OCI-LY1 (cell line): ENCODE measurements around the gene CDH23.

Experiments used
- H2AFZ ChIP-seq: fragments of 200-600 bp; sonication (generic), shearing (Covaris generic); 2 replicates; pipeline ENCODE4 v1.6.0; 2014; ENCODE audit warnings: antibody characterized with exemption, mild to moderate bottlenecking, low read length
- H3F3A ChIP-seq: fragments of 200-600 bp; sonication (generic), shearing (Covaris generic); 2 replicates; pipeline ENCODE4 v1.6.0; 2014; ENCODE audit warnings: mild to moderate bottlenecking, antibody characterized with exemption, low read length, moderate library complexity; ENCODE audit not compliant: insufficient read depth
- H3K27ac ChIP-seq: fragments of 200-600 bp; sonication (generic); 2 replicates; pipeline ENCODE4 v1.5.1; 2014; ENCODE audit warnings: low read length, mixed run types, mild to moderate bottlenecking, low read depth; ENCODE audit not compliant: poor library complexity, severe bottlenecking
- H3K27me3 ChIP-seq: fragments of 200-600 bp; sonication (generic); 2 replicates; pipeline ENCODE4 v1.6.0; 2014; ENCODE audit warnings: antibody characterized with exemption, mild to moderate bottlenecking, low read length, moderate library complexity; ENCODE audit not compliant: insufficient read depth
- H3K36me3 ChIP-seq: fragments of 200-600 bp; sonication (generic); 2 replicates; pipeline ENCODE4 v1.6.1; 2014; ENCODE audit warnings: mild to moderate bottlenecking, antibody characterized with exemption, low read length, moderate library complexity, mixed read lengths; ENCODE audit not compliant: insufficient read depth
- H3K4me1 ChIP-seq: fragments of 200-600 bp; sonication (generic); 2 replicates; pipeline ENCODE4 v1.5.1; 2014; ENCODE audit warnings: mild to moderate bottlenecking, low read length, moderate library complexity; ENCODE audit not compliant: insufficient read depth, severe bottlenecking
- H3K4me2 ChIP-seq: fragments of 200-600 bp; sonication (generic), shearing (Covaris generic); 2 replicates; pipeline ENCODE4 v1.6.1; 2014; ENCODE audit warnings: low read length
- H3K4me3 ChIP-seq: fragments of 200-600 bp; sonication (generic); 2 replicates; pipeline ENCODE4 v1.5.1; 2014; ENCODE audit warnings: low read length, low read depth, mild to moderate bottlenecking, mixed read lengths; ENCODE audit not compliant: poor library complexity, severe bottlenecking
- H3K79me2 ChIP-seq: fragments of 200-600 bp; shearing (Covaris generic); 2 replicates; pipeline ENCODE4 v1.6.1; 2016; ENCODE audit warnings: mixed run types, low read length, mixed read lengths; ENCODE audit not compliant: insufficient read depth
- H3K9ac ChIP-seq: fragments of 200-600 bp; sonication (generic), shearing (Covaris generic); 2 replicates; pipeline ENCODE4 v1.6.1; 2014; ENCODE audit warnings: mild to moderate bottlenecking, low read length, mixed read lengths
- H3K9me2 ChIP-seq: fragments of 200-600 bp; sonication (generic), shearing (Covaris generic); 2 replicates; pipeline ENCODE4 v1.6.1; 2014; ENCODE audit warnings: low read depth, mild to moderate bottlenecking, low read length, mixed read lengths
- H3K9me3 ChIP-seq: fragments of 200-600 bp; shearing (Covaris generic); 2 replicates; pipeline ENCODE4 v1.6.1; 2014; ENCODE audit warnings: low read length, mixed read lengths
- H4K20me1 ChIP-seq: fragments of 200-600 bp; sonication (generic), shearing (Covaris generic); 2 replicates; pipeline ENCODE4 v1.6.0; 2016; ENCODE audit warnings: mild to moderate bottlenecking, low read length; ENCODE audit not compliant: insufficient read depth
- EZH2 ChIP-seq: fragments of 200-600 bp; sonication (generic), shearing (Covaris generic); IDR thresholded peaks from 2 replicates; pipeline ENCODE4 v1.8.0; 2017; ENCODE audit warnings: borderline replicate concordance, mixed run types, mild to moderate bottlenecking, antibody characterized with exemption, low read length, moderate library complexity, mixed read lengths
- TF ChIP-seq, protein P1 (sequence below): fragments of 200-600 bp; sonication (generic), shearing (Covaris generic); IDR thresholded peaks from 2 replicates; pipeline ENCODE4 v1.5.1; 2017; ENCODE audit warnings: mild to moderate bottlenecking, antibody characterized with exemption, low read length, moderate library complexity, mixed read lengths

CDH23 gene

GRCh38 chr10:71823356-71823755, 426.6 kb downstream of the CDH23 start:
- H3F3A ChIP-seq, result no peaks in the 10 kb centered on the region

GRCh38 chr10:71824333-71824732, 427.6 kb downstream of the CDH23 start:
- Histone ChIP-seq H3F3A (no peaks in the 10 kb centered on the region), H3K4me1 (no peaks in the 10 kb centered on the region), H3K79me2 (no peaks in the 10 kb centered on the region), H3K36me3 (peaks cover 94% of the 10 kb centered on the region), H3K4me3 (no peak overlapping the region), H3K27ac (no peak overlapping the region), H3K27me3 (no peaks in the 10 kb centered on the region), H3K4me2 (no peak overlapping the region), H4K20me1 (no peaks in the 10 kb centered on the region), H3K9me3 (no peaks in the 10 kb centered on the region), H3K9me2 (no peaks in the 10 kb centered on the region), H3K9ac (no peak overlapping the region), H2AFZ (no peak overlapping the region)
- no peak for TF ChIP-seq EZH2
- TF ChIP-seq, protein P1, sequence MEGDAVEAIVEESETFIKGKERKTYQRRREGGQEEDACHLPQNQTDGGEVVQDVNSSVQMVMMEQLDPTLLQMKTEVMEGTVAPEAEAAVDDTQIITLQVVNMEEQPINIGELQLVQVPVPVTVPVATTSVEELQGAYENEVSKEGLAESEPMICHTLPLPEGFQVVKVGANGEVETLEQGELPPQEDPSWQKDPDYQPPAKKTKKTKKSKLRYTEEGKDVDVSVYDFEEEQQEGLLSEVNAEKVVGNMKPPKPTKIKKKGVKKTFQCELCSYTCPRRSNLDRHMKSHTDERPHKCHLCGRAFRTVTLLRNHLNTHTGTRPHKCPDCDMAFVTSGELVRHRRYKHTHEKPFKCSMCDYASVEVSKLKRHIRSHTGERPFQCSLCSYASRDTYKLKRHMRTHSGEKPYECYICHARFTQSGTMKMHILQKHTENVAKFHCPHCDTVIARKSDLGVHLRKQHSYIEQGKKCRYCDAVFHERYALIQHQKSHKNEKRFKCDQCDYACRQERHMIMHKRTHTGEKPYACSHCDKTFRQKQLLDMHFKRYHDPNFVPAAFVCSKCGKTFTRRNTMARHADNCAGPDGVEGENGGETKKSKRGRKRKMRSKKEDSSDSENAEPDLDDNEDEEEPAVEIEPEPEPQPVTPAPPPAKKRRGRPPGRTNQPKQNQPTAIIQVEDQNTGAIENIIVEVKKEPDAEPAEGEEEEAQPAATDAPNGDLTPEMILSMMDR, result no peak

More at GRCh38 chr10:71823356-71823755, 426.6 kb downstream of the CDH23 start:
- no peak overlapping the region for H3K9ac ChIP-seq
- no peaks in the 10 kb centered on the region for H3K79me2 ChIP-seq
- no peak overlapping the region for H3K4me3 ChIP-seq
- no peaks in the 10 kb centered on the region for H3K4me1 ChIP-seq
- H3K9me2 ChIP-seq, result no peaks in the 10 kb centered on the region
- H3K27me3 ChIP-seq, result no peaks in the 10 kb centered on the region
- no peak overlapping the region for H3K27ac ChIP-seq
- H3K4me2 ChIP-seq, result no peak overlapping the region
- peaks cover 94% of the 10 kb centered on the region for H3K36me3 ChIP-seq
- TF ChIP-seq EZH2, result no peak
- TF ChIP-seq, protein P1, result no peak
- H3K9me3 ChIP-seq, result no peaks in the 10 kb centered on the region
- no peak overlapping the region for H2AFZ ChIP-seq
- no peaks in the 10 kb centered on the region for H4K20me1 ChIP-seq

- H3K79me2 ChIP-seq, result no peaks in the 10 kb centered on the region
- no peaks in the 10 kb centered on the region for H3F3A ChIP-seq
- no peaks in the 10 kb centered on the region for H4K20me1 ChIP-seq
- no peaks in the 10 kb centered on the region for H3K4me1 ChIP-seq
- no peaks in the 10 kb centered on the region for H3K9me3 ChIP-seq
- H3K9ac ChIP-seq, result no peak overlapping the region
- H3K27me3 ChIP-seq, result no peaks in the 10 kb centered on the region
- H3K4me2 ChIP-seq, result no peak overlapping the region
- H3K4me3 ChIP-seq, result no peak overlapping the region
- no peaks in the 10 kb centered on the region for H3K9me2 ChIP-seq
- H3K36me3 ChIP-seq, result peaks cover 94% of the 10 kb centered on the region
- no peak overlapping the region for H3K27ac ChIP-seq
- no peak overlapping the region for H2AFZ ChIP-seq
- TF ChIP-seq, protein P1, result peak; percentile 27; the same call in 1 of the 2 replicates
- TF ChIP-seq EZH2, result no peak
Observed at GRCh38 chr10:71825217-71825616, 428.5 kb downstream of the CDH23 start.
